Stomach (tissue), 4 donors: ENCODE results near the gene DYNLT2.

Experiments used
- CTCF ChIP-seq, 7 experiments: fragments of 450-650 bp in 4 of 7; fragments of 200-600 bp in 3 of 7; sonication (generic) in 3 of 7; IDR thresholded peaks; one replicate each; pipeline ENCODE4 v1.5.1; 2016 to 2019; ENCODE audit warnings: antibody characterized with exemption in 7 of 7, control low read depth in 2 of 7, mild to moderate bottlenecking in 1 of 7
- POLR2A ChIP-seq, 4 donors: fragments of 450-650 bp; IDR thresholded peaks; one replicate each; pipeline ENCODE4 v1.6.1; 2016; ENCODE audit warnings: antibody characterized with exemption in 4 of 4, control low read depth in 2 of 4, mild to moderate bottlenecking in 1 of 4, moderate library complexity in 1 of 4
- POLR2AphosphoS5 ChIP-seq, 3 donors: sonication (generic); formaldehyde crosslinking; IDR thresholded peaks; one replicate each; pipeline ENCODE4 v1.6.1; 2016; ENCODE audit warnings: antibody characterized with exemption in 3 of 3

- TF ChIP-seq CTCF (IDR thresholded peaks at IDR 0.05) (no peak), POLR2A (IDR thresholded peaks at IDR 0.05) (no peak), POLR2AphosphoS5 (IDR thresholded peaks at IDR 0.05) (no peak)
Measured at GRCh38 chr6:169726049-169726400, 25.3 kb downstream of the DYNLT2 start.
